Right cardiac atrium (tissue), 5 donors: Measurements from ENCODE around the gene TYMS. TPM values are rescaled to one million over a fixed set of nuclear protein-coding genes. Genes with fewer than 3 reads are reported as not detected.
"Not testable (repeated sequence)": the region's sequence is repeated elsewhere in the genome, so short reads cannot be mapped to it uniquely, and the experiment has no call there.

ENCODE experiments used
- ATAC-seq, 2 donors: fragments of 200-7000 bp; cut with Tn5 transposase; one replicate each; pipeline versions ENCODE4 v1.8.0 to v1.9.1; 2020; ENCODE audit warnings: moderate library complexity in 2 of 2, mild to moderate bottlenecking in 1 of 2
- DNase-seq, 3 donors: peaks; one replicate each; pipeline ENCODE4 v3.0.0-alpha.2; 2020
- H3K27ac ChIP-seq: one replicate; pipeline ENCODE4 v1.5.1; 2013; ENCODE audit warnings: mild to moderate bottlenecking, low read length, control low read depth, moderate library complexity
- H3K27me3 ChIP-seq: one replicate; pipeline ENCODE4 v1.6.1; 2013; ENCODE audit not compliant: control insufficient read depth, insufficient read depth
- H3K4me1 ChIP-seq: one replicate; pipeline ENCODE4 v1.6.1; 2013; ENCODE audit warnings: low read length; ENCODE audit not compliant: control insufficient read depth, insufficient read depth
- H3K4me3 ChIP-seq: one replicate; pipeline ENCODE4 v1.5.1; 2013; ENCODE audit warnings: low read length, control low read depth
- H3K9me3 ChIP-seq: one replicate; pipeline ENCODE4 v1.6.1; 2013; ENCODE audit warnings: low read length; ENCODE audit not compliant: control insufficient read depth
- WGBS: extraction: QIAGEN DNeasy Blood & Tissue Kit; methylation state at CpG from one replicate; pipeline ENCODE4 v1.1.7; 2013; 5-methylcytosine and 5-hydroxymethylcytosine counted together
- intact Hi-C, 4 donors: fragments of 100-400 bp; cut with DNase I; formaldehyde crosslinking; loops; one replicate each; pipeline versions ENCODE4 v1.11.0 to v1.14.0; 2022 to 2023
- polyA plus RNA-seq: library from polyadenylated mRNA; stranded (reverse); fragments of 200-250 nt; gene quantifications from one replicate; pipeline ENCODE4 v1.2.3, GENCODE V29; 2013
- total RNA-seq, 4 donors: library from RNA; stranded (reverse); fragmentation: NEBNext Ultra II Directional; extraction: Animal tissue kit (Norgen Biotek cat#: 25700); gene quantifications; one replicate each; pipeline ENCODE4 v1.2.1, GENCODE V29; 2021
- donor health status: healthy with polysubstance abuse.
- donor health status: DM: no; HTN: yes; CAD: no.
- donor health status: DM: no; HTN: no; CAD: no.
- donor health status: DM: no; HTN: yes; CAD: no; lungs with severe emphysema.
- donor health status: DM: yes; HTN: yes; CAD: no.

TYMS gene
- total and polyA plus RNA-seq, 5 donors, result 1.4 to 6.6 (median 2.0) TPM

DNA sequence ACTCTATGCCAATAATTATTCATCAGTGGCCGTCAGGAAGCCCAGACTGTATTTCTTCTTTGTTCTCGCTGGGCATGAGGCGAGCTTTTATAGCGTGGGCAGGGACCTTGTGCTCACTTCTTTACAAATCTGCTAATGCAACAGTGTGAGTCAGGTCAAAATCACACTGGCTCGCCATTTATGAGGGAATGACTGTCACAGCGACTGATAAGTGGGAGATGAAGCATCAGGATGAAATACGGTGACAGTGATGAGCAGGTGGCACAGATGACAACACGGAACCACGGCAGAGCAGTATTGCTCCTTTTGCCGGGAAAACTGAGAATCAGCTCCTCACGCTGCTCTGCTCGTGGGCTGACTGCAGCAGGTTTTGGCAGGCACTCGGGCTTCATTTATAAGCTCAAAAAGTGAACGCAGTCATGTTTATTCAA lies 20.5 kb downstream of the TYMS start:
- no peak overlapping the region for H3K27ac ChIP-seq
- intact Hi-C loops, result no loop called here
- H3K9me3 ChIP-seq, result no peaks in the 10 kb centered on the region
- DNase-seq (no peak), ATAC-seq (no peak)
- WGBS, result 83% methylated on average over 14 of the region's 14 CpGs
- H3K27me3 ChIP-seq, result no peaks in the 10 kb centered on the region
- H3K4me1 ChIP-seq, result no peaks in the 10 kb centered on the region
- no peak overlapping the region for H3K4me3 ChIP-seq

DNA sequence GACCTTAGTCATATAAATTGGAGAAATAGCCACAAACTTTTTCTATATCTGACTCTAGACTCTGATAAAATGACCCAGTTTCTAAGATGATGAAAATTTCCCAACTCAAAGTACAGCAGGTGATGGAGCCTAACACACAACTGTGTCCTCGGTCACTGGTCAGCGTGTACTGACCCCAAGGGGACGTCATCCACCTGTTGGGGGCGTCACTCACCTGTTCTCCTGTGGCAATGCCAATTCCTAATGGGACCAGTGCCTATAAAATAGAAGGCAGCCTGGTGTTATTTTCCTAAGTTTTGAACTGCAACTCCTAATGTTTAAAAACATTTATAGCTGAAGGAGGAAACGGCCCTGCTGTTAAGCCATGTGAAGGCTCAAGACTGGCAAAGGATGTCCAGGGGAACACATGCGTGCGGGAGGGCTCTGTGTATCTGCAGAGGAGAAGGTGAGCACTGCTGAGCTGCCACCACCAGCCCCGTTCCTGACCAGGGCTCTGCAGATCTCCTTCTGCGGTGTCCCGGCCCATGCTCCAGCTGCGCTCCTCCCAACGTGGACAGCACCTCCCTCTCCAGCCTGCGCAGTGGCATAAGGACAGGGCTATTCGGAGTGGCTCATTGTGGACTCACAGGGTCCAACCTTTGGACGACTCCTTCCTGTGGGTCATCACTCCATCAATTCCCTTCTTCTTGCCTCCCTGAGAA lies 21.2 kb downstream of the TYMS start:
- Histone ChIP-seq H3K4me3 (no peak overlapping the region), H3K27me3 (no peaks in the 10 kb centered on the region), H3K9me3 (no peaks in the 10 kb centered on the region), H3K27ac (no peak overlapping the region), H3K4me1 (no peaks in the 10 kb centered on the region)
- DNase-seq (no peak), ATAC-seq (no peak)
- intact Hi-C loops, result no loop called here
- 91% methylated on average over 15 of the region's 15 CpGs for WGBS

- H3K9me3 ChIP-seq, result no peaks in the 10 kb centered on the region
- H3K4me3 ChIP-seq, result no peak overlapping the region
- H3K27me3 ChIP-seq, result no peaks in the 10 kb centered on the region
- no peak for DNase-seq
- intact Hi-C loops, result no loop called here
- H3K4me1 ChIP-seq, result no peaks in the 10 kb centered on the region
- 96% methylated on average over 4 of the region's 4 CpGs for WGBS
- no peak for ATAC-seq
- no peak overlapping the region for H3K27ac ChIP-seq
Measured at GRCh38 chr18:679516-679915, 22.1 kb downstream of the TYMS start.

- intact Hi-C loops, result no loop called here
- ATAC-seq (no peak), DNase-seq (no peak)
- Histone ChIP-seq H3K4me1 (no peaks in the 10 kb centered on the region), H3K9me3 (no peaks in the 10 kb centered on the region), H3K4me3 (no peak overlapping the region), H3K27ac (no peak overlapping the region), H3K27me3 (no peaks in the 10 kb centered on the region)
- 94% methylated on average over 4 of the region's 4 CpGs for WGBS
Measured at GRCh38 chr18:680392-680791, 22.9 kb downstream of the TYMS start.

GRCh38 chr18:681985-682384 lies 24.5 kb downstream of the TYMS start:
- 88% methylated on average over 5 of the region's 5 CpGs for WGBS
- Histone ChIP-seq H3K9me3 (no peaks in the 10 kb centered on the region), H3K27ac (no peak overlapping the region), H3K4me3 (no peak overlapping the region), H3K27me3 (no peaks in the 10 kb centered on the region), H3K4me1 (no peaks in the 10 kb centered on the region)
- DNase-seq (no peak), ATAC-seq (no peak)
- intact Hi-C loops, result no loop called here

GRCh38 chr18:682416-682815 lies 25.0 kb downstream of the TYMS start:
- not testable (repeated sequence) for ATAC-seq, H3K4me1 ChIP-seq

DNA sequence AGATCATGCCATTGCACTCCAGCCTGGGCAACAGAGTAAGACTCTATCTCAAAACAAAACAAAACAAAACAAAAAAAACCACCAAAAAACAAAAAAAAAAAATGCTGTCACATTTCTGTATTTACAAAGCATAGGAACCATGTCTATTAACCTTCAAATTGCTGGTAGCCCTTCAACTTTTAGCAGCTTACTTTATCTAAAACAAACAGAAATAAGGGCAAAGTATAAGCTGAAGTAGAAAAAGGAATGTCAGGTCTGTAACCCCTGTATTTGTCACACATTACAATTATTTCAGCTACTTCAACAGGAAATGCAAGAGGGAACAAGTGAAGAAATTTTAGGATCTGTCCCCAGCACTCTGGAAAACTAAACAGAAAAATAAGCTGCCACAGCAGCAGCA lies 25.4 kb downstream of the TYMS start:
- Histone ChIP-seq H3K4me1 (no peaks in the 10 kb centered on the region), H3K9me3 (no peaks in the 10 kb centered on the region), H3K4me3 (no peak overlapping the region), H3K27me3 (no peaks in the 10 kb centered on the region), H3K27ac (no peak overlapping the region)
- intact Hi-C loops, result no loop called here
- ATAC-seq (no peak), DNase-seq (no peak)

More at GRCh38 chr18:682416-682815, 25.0 kb downstream of the TYMS start:
- H3K27me3 ChIP-seq, H3K9me3 ChIP-seq, H3K4me3 ChIP-seq, DNase-seq, intact Hi-C loops, H3K27ac ChIP-seq: not testable (repeated sequence)
- 93% methylated on average over 9 of the region's 9 CpGs for WGBS

- ATAC-seq (no peak), DNase-seq (no peak)
- 86% methylated on average over 5 of the region's 5 CpGs for WGBS
- no peak overlapping the region for H3K4me3 ChIP-seq
- H3K27ac ChIP-seq, result no peak overlapping the region
- H3K27me3 ChIP-seq, result no peaks in the 10 kb centered on the region
- no peaks in the 10 kb centered on the region for H3K4me1 ChIP-seq
- H3K9me3 ChIP-seq, result no peaks in the 10 kb centered on the region
- intact Hi-C loops, result no loop called here
Measured at GRCh38 chr18:683531-683930, 26.1 kb downstream of the TYMS start.

DNA sequence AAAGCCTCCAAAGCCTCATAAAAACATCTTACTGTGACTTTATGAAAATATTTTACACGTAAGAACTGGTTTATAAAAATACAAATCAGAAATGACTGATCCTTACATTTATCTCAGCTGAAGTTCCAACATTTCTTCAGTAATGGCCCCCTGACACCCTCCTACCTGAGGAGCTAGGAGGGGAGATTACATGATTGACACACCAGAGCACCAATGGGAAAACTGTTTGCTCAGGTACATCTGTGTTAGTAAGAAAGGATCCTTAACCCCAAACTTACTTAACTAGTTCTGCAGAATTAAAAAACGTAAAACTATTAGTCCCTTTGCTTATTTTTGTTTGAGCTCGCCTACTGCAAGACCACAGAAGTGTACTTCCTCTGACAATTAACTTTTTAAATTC lies 28.0 kb downstream of the TYMS start:
- ATAC-seq, result no peak
- 92% methylated on average over 3 of the region's 3 CpGs for WGBS
- no peak for DNase-seq
- H3K4me3 ChIP-seq, result no peak overlapping the region
- H3K27me3 ChIP-seq, result no peaks in the 10 kb centered on the region
- H3K9me3 ChIP-seq, result no peaks in the 10 kb centered on the region
- H3K4me1 ChIP-seq, result no peaks in the 10 kb centered on the region
- no peak overlapping the region for H3K27ac ChIP-seq
- intact Hi-C loops, result no loop called here

- DNase-seq, result peak in 1 of 3 donors; percentile 41
- Histone ChIP-seq H3K27me3 (no peaks in the 10 kb centered on the region), H3K27ac (no peak overlapping the region), H3K4me3 (no peak overlapping the region), H3K9me3 (no peaks in the 10 kb centered on the region), H3K4me1 (no peaks in the 10 kb centered on the region)
- ATAC-seq, result peak; percentile 11 to 36
- intact Hi-C loops, result no loop called here
- WGBS, result 80% methylated on average over 11 of the region's 11 CpGs
Measured at GRCh38 chr18:686339-687111, 29.1 kb downstream of the TYMS start.

- WGBS, result 81% methylated on average over 5 of the region's 5 CpGs
- intact Hi-C loops, result no loop called here
- no peak overlapping the region for H3K4me3 ChIP-seq
- no peak overlapping the region for H3K27ac ChIP-seq
- no peaks in the 10 kb centered on the region for H3K9me3 ChIP-seq
- no peaks in the 10 kb centered on the region for H3K27me3 ChIP-seq
- no peak for DNase-seq
- ATAC-seq, result no peak
- no peaks in the 10 kb centered on the region for H3K4me1 ChIP-seq
Measured at GRCh38 chr18:688323-688722, 30.9 kb downstream of the TYMS start.
